ENCODE data around the gene NUDT16L1.

GRCh38 chr16:4681471-4682083 lies 11.8 kb upstream of the NUDT16L1 start:
- TF ChIP-seq CTCF (conservative IDR thresholded peaks at IDR 0.05; ENCODE audit: low read length): no peak
- no peak for TF ChIP-seq EZH2phosphoT487 (IDR thresholded peaks at IDR 0.05; ENCODE audit: borderline replicate concordance)
